NCI-H2029 treated with DMSO at 0.1 percent for 48 hours (cell line): Measurements from ENCODE around the gene AP4E1.
"Not testable (repeated sequence)": the region's sequence is repeated elsewhere in the genome, so short reads cannot be mapped to it uniquely, and the experiment has no call there.

Experiments used
- DNase-seq: peaks from one replicate; lab custom pipeline; 2025; lab: John Stamatoyannopoulos, UW

AP4E1 gene

DNA sequence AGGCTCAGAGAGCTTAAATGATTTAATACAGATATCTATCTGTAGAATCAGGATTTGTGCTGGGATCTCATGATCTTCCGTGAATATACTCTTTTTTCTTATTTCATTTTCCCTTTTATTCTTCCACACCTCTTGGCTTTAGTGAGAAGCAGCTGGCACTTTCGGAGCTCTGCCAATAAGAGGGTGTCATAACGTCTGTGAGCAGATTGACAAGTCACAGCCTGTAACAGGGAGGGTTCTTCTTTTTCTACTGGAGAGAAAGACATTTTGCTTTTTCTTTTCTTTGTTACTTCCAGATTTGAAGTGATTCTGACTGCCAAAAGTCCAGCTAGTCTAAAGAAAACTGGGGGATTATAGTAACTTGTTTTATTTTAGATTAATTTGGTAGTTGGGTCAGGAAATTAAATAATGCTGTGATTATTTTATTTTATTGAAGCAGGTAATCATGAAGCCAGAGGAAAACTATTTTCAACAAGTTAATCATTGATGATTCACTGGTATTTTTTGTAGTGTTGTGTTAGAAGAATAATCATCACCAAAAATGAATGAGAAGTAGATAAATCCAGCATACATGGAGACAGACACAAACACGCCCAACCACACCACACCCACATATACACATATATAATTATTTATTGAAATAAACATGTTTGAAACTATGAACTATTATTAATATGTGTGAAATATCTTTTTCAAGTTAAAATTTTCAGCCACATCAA lies 116.4 kb downstream of the AP4E1 start:
- DNase-seq = no peak

DNA sequence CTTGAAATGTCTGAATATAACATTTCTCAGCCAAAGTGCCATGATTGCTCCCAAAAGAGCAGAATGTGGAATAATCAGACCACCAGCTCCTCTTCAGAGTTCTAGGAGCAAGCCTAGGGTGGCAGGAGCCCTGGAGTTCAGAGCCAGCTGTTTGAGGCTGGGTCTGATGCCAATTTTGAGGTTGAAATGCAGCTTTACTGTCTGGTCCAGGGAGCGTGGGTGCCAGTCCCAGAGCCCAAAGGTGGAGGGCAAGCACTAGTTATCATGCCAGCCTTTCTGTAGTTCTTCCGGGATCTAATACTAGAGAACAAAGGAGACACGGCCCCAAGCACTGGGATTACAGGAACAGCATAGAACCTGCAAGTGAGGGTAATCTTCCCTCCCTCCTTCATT lies 117.0 kb downstream of the AP4E1 start:
- no peak for DNase-seq

DNA sequence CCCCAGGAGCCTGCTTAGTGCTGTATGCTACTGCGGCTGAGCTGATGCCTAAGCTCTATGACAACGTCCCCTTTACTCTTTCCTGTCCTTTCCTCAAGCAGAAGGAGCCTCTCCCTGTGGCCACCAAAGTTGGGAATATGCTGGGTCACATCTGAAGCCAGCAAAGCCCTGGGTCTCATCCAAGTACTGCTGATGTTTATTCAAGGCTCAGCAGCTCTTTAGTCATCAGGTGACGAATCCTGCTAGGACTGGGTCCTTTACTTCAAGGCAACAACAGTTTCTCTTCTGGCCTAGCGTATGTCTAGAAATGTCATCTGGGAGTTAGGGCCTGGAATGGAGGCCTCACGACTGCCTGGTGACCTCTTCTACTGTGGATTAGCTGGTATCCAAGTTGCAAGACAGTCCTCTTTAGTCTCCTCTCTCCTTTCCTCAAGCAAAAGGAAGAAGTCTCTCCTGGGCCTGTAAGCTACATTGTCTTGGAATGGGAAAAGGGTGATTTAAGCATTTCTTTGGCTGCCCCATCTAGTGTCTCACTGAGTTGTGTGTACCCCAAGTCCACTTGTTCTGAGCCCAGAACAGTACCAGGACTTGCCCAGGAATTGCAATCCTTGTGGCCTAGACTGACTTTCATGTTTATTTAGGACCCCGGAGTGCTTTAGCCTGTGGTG lies 122.3 kb downstream of the AP4E1 start:
- DNase-seq = no peak

DNA sequence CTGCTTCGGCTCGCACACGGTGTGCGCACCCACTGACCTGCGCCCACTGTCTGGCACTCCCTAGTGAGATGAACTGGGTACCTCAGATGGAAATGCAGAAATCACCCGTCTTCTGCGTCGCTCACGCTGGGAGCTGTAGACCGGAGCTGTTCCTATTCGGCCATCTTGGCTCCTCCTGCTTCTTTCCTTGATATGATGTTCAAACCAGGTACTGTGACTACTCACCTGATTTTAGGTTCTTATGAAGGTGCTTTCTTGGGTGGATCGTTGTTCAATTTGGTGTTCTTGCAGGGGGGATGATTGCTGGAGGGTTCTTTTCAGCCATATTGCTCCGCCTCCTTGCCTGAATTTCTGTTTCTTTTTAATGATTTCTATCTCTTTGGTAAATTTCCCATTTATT lies 129.0 kb downstream of the AP4E1 start:
- DNase-seq = not testable (repeated sequence)

DNA sequence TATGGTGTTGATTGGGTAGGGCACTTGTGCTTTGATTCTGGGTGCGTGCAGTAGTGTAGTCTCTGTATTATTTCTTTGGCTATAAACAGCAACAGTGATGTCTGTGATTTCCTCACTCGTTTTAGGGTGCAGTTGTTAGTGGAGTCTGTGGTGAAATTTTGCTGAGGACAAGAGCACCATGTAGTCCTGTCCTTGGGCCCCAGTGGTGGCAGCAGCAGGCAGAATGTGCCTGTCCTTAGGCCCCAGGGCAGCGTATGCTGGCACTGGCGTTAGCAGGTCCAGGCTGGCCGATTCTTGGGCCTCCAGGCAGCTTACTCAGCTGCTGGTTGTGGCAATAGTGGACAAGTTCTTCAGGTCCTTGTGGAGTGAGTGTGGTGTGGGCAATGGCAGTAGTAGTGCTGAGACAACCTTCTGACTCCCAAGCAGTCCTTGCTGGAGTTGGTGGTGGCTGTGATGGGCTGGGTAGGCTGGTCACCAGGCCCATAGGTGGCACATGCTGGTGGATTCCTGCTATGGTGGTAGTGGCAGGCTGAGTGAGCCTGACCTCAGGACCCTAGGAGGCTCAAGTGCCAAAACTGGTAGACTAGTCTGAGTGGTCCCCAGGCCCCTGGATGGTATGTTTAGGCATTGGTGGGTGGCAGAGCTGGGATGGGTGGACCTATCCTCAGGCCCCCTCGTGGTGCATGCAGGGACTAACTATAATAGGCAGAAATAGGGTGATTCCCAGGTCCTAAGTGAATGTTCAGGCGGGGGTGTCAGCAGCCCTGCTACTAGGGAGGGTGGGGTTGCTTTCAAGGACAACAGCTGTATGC lies 129.9 kb downstream of the AP4E1 start:
- DNase-seq = no peak

DNA sequence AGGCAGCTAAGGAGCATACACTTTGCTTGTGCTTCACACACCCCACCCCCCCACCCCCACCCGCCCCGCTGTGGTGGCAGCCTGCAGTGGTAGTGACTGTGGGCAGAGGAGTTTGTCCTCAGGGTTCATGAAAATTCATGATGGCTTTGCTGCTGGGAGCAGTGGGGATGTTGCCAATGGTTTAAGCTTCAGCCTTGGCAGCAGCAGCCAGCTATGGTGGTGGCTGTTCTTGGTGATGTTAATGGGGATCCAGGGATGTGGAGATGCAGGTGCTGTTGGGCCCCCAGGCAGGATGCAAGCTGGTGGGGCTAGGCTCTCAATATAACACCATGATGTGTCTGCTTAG lies 130.5 kb downstream of the AP4E1 start:
- no peak for DNase-seq

DNA sequence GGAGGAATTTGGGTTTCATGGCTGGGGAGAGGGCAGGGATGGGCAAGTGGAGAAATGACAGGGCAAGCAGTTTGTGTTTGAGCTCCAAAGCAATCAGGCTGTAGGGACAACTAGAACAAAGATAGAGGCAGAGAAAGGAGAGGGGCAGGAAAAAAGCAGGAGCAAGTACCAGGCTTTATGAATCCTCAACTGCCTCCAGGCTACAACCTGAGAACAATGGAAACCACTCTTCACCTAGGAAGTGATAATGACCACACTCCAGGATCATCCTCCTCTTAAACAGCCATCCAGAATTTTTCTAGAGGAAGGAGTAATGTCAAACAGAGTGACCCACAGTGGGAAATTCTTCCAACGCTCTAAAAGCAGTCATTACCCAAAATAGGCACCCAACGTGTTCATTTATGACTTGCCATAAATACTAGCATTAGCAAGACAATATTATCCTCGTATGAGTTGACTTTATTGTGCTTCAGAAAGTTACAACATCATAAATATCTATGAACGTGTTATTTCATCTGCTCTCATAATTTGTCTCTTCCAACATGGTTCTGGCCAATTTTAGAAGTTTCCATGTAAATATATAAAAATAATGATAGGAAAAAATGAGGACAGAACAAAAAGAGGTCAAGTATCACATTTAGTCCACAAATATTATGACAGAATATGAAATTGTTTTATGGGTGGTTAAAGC lies 135.7 kb downstream of the AP4E1 start:
- DNase-seq = no peak

DNA sequence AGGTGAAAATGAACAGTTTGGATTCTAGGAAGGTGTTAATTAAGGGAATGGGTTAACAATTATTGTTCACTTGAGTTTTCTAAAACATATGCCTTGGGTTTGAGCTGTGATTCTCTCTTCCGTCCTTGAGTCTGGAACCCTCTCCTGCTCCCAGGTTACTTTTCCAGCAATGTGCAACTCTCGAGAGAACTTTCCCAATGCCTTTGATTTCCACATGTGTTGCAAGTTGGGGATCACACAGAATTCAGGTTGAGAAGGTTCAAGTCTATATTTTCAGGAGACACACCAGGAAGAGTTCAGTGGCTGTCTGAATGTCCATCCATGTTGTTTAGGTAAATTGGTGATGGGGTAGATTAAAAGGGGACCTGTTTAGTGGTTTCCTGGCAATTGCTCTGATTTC lies 137.5 kb downstream of the AP4E1 start:
- no peak for DNase-seq

DNA sequence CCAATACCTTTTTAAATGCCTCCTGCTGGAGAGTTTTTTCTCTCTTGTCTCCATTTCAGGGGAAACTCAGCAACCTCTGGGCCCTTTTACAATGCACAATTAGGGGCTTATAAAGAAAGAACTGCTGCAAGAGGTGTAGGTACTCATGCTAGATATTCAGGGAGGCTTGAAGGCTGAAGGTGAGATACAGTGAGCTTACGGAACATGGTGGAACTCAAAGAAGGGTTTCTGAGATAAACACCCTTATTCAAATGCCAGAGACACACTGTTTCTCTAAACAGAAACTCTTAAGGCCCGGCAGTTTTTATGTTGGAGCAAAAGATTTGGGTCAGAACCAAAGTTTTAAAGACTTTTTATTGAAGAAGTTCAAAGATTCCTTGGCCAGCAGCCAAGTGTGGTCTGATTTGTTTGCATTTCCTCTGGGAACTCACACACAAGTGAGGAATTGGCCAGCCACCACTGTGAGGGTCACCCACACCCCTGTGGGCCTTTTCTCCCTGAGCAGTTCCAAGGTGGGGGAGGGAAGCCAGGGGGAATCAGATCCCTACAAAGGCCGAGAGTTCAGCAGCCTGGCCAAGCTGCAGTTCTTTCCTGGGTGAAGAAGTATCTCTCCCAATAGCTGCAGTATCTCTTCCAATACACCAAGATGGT lies 138.4 kb downstream of the AP4E1 start:
- DNase-seq = no peak

DNA sequence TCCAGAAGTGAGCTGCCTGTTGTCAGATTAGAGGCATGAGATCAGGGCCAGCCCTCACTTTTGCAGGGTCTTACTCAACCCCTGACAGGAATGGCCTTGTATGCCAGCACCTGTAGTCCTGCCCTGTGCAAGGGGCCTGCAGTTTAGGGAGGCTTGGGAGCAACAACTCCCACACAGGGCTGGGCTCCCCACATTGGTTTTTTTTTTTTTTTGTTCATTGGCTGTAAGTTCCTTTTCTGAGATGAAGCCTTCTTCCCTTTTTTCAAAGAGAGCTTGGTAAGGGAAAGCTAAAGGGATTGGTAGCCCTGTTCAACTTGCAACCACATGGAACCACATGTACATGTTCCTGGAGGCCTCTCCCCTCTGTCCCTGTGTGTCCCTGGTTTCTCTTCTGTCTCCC lies 139.8 kb downstream of the AP4E1 start:
- no peak for DNase-seq

DNA sequence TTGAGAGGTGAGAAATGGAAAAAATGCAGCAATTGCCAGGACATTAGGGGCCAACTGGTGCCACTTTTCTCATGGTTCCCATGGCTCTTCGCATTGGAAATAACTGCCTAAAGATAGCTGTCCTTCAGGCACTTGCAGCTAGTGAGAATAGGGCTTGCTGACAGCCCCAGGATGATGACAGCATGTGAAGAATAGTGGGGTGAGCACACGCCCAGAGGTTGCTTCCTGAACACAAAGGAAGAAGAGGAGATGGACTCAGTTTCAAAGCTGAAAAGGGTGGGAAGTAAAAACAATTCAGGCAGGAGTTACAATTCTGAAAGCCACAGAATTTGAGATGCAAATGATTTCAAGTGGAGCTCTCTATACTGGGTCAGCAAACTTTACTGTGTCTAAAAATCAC lies 140.6 kb downstream of the AP4E1 start:
- no peak for DNase-seq

DNA sequence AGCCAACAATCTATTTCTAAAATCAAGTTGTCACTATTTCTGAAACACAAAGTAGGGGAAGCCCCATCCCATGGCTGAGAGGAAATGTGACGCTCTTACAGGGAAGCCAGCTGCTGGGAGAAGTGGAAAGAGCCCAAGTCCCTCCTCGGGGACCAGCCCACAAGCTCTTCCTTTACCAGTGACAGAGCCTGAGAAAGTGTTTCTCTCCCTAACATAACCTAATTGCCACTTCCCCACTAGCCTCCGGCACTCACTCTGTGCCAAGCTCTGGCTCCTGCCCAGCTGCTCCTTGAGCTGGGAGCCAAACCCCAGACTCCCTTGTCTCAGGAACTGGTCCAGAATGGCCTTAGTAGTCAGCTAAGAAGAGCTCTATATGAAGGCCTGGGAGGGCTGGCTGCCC lies 143.3 kb downstream of the AP4E1 start:
- DNase-seq = peak; percentile 77

DNA sequence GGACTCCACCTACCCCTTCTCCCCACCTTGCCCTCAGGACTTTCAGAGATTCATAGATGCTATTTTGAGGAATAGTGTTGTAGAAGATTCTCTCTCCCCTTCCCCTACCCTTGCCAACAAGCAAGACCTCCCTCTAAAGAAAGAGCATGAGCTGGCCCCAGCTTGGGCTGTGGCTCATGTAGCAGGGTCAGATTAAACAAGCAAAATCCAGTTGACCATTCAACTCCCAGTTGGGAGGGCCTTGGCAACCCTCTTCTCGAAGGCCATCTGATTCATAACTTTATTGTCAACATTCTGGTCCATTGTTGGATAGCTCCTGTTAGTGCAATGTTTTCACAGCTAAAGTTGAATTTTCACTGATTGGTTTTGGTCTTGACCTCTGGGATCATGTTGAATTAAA lies 145.1 kb downstream of the AP4E1 start:
- DNase-seq = no peak

DNA sequence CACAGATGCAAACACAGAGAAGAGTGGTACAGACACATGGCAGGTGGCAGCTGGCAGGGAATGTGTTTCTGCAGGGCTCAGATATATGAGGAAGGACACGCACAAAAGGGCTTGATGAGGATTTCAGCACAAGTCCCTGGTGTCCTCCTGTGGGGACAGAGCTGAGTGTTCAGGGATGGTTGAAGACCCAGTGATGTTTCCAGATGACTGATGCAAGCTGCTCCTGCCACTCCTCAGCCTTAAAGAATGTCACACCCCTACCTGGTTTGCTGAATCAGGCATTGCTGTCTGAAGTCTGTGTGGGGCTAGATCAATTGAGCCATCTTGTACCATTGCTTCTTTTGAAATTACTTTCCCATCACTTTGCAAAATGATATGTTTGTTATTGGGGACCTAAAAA lies 146.1 kb downstream of the AP4E1 start:
- no peak for DNase-seq
